ENCODE measurements around the gene SERBP1.

The SERBP1 gene

DNA sequence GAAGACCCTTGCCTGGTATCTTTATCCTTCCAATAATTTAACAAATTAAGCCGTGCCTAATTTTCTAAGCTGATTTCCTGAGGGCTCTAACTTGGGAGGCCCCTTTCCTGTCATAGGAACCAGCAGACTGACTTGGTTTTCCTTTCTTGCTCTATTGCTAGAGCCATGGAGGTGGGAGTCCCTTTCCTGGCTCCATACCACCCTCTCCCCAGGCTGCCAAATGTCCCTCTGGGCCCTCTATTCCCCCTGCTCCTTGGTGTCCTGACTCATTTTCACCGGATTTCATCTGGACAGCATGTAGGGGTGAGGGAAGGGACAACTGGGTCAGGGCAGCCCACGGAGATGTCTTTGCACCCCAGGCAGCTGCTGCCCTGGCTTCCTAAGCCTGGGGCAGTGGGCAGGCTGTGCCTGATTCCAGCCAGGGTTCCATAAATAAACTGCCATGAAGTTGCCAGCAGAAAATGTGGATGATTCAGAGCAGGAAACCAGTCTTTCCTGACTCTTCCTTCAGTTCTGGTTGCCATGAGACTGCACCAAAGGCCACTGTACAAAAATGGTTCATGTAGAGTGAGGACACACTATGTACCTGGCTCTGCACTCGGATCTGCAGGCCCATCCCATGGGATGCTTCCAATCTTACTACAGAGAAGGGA lies 38.0 kb upstream of the SERBP1 start:
- no peak overlapping the region for H3K4me3 ChIP-seq (replicated peaks; ENCODE audit: low read depth, low read length)
- TF ChIP-seq, protein P1, sequence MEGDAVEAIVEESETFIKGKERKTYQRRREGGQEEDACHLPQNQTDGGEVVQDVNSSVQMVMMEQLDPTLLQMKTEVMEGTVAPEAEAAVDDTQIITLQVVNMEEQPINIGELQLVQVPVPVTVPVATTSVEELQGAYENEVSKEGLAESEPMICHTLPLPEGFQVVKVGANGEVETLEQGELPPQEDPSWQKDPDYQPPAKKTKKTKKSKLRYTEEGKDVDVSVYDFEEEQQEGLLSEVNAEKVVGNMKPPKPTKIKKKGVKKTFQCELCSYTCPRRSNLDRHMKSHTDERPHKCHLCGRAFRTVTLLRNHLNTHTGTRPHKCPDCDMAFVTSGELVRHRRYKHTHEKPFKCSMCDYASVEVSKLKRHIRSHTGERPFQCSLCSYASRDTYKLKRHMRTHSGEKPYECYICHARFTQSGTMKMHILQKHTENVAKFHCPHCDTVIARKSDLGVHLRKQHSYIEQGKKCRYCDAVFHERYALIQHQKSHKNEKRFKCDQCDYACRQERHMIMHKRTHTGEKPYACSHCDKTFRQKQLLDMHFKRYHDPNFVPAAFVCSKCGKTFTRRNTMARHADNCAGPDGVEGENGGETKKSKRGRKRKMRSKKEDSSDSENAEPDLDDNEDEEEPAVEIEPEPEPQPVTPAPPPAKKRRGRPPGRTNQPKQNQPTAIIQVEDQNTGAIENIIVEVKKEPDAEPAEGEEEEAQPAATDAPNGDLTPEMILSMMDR (IDR thresholded peaks at IDR 0.05; ENCODE audit: low read depth, low read length, missing control alignments): no peak
- DNase-seq (ENCODE audit: extremely low read depth, low read depth): no peak

DNA sequence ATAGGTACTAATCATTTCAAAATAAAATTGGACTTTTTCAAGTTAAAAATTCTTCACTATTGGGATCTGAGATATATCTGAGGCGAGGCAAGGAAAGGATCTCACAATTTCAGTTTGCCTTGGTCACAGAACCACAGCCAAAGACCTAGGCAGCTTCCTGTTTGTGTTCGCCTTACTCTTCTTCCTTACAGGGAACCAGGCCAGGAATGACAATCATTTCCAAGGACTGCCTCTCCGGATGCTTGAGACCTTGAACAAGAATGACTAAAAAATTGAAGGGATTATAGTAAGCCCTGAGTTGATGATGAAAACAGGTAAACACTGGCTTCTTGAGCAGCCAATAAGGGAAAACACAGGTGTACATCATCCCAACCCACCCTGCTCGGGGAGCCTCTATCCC lies 35.2 kb upstream of the SERBP1 start:
- TF ChIP-seq, protein P1 (IDR thresholded peaks at IDR 0.05; ENCODE audit: low read depth, low read length, missing control alignments): no peak
- DNase-seq (ENCODE audit: extremely low read depth, low read depth): no peak

DNA sequence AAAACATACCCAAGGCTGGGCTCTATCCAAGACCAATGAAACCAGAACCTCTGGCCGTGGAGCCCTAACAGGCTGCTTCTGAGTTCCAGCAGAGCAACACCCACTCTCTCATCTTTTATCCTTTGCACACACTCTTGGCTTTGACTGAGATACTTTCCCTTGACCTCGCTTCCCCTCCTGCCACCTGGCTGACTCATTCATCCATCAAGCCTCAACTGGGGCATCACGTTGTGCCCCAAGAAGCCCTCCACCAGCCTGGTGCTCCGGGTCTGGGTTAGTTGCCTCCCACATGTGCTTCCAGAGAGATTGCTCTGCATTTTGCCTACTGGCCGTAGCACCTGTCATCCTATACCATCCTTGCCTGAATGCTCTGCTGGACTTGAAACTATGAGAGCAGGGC lies 34.5 kb upstream of the SERBP1 start:
- TF ChIP-seq, protein P1 (IDR thresholded peaks at IDR 0.05; ENCODE audit: low read depth, low read length, missing control alignments): no peak
- no peak for DNase-seq (ENCODE audit: extremely low read depth, low read depth)
- H3K4me3 ChIP-seq (replicated peaks; ENCODE audit: low read depth, low read length): no peak overlapping the region

More for the DNA sequence above, 35.2 kb upstream of the SERBP1 start:
- no peak overlapping the region for H3K4me3 ChIP-seq (replicated peaks; ENCODE audit: low read depth, low read length)

DNA sequence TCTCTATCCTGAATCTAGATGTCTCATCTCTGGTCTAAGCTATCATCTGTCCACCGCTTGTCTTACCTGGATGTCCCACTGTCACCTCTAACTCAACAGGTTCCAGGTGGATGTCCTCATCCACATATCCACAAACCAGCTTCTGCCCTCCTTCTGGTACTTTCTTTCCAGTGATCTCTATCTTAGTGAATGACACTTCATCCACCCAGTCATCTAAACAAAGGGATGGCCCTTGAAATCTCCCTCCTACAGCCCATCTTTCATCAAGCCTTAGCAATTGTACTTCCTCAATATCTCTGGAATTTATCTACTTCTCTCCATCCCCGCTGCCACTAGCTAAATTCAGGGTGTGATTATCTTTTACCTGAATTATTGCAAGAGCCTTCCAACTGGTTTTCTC lies 33.9 kb upstream of the SERBP1 start:
- no peak for DNase-seq (ENCODE audit: extremely low read depth, low read depth)
- no peak overlapping the region for H3K4me3 ChIP-seq (replicated peaks; ENCODE audit: low read depth, low read length)
- TF ChIP-seq, protein P1 (IDR thresholded peaks at IDR 0.05; ENCODE audit: low read depth, low read length, missing control alignments): no peak

DNA sequence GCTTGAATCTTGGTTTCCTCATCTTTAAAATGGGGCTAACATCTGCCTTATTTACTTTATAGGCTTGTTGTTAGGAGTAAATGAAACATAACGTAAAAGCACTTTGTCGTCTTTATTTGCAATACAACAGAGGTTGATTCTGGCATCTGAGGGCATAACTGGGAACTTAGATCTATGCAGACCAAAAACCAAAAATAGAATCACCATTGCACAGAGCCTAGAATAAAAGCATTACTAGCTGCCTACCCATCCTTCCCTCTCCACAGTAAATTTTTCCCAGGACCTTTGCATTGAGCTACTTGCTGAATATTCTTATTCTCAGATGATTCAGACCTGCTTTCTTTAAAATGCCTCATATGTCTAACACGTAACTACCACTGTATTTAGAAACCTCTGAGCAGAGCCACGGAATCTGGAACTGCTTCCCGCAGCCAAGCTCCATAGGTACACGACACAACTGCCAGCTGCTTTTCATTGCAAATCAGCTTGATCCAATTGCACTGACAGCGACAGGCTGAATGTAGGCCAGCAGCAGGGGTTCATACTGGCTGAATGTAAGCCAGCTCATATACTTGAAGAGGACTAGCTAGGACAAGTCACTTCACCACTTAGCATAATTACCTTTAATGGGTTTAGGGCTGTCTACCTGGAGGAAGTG lies 33.2 kb upstream of the SERBP1 start:
- TF ChIP-seq, protein P1 (IDR thresholded peaks at IDR 0.05; ENCODE audit: low read depth, low read length, missing control alignments): no peak
- no peak overlapping the region for H3K4me3 ChIP-seq (replicated peaks; ENCODE audit: low read depth, low read length)
- DNase-seq (ENCODE audit: extremely low read depth, low read depth): no peak

DNA sequence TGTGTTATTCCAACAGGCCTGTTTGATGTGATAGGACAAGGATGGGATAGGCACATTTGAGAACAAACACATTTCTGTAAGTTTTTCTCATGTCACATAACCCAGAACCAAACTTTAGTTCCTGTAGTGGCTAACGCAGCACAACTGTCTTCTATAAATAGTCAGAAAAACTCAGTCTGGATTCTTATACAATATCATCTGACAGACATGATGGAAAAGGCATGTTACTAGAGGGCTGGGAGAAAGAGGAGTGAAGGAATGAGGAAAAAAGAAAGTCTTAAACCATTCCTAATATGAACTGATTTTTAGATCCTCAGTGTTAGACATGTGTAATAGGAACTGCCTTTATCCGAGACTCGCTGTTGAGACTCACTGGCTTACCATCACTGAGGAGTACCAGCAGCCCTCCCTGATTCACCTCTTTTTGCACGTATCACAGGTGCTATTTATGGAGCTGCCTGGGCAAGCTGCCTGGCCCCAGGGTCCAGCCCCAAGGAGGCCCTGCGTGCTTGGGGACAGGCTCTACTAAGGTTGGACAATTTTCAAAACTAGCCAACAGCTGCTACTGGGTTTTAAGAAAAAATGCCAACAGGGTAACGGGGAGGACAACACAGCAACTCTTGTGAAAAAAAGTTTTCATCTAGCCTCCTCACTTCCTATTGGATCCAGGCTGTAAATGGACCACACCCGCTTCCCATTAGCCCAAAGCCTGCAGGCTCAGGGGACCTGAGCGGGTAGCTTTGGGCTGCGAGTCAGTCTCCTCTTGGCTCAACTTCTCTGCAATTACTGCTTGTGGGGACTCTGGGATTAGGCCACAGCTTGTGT lies 30.7 kb upstream of the SERBP1 start:
- no peak for DNase-seq (ENCODE audit: extremely low read depth, low read depth)
- no peak overlapping the region for H3K4me3 ChIP-seq (replicated peaks; ENCODE audit: low read depth, low read length)
- TF ChIP-seq, protein P1 (IDR thresholded peaks at IDR 0.05; ENCODE audit: low read depth, low read length, missing control alignments): no peak

Measured in HFF-Myc (cell line).